Measurements from ENCODE around the gene SCYGR6.

Gene SCYGR6

DNA sequence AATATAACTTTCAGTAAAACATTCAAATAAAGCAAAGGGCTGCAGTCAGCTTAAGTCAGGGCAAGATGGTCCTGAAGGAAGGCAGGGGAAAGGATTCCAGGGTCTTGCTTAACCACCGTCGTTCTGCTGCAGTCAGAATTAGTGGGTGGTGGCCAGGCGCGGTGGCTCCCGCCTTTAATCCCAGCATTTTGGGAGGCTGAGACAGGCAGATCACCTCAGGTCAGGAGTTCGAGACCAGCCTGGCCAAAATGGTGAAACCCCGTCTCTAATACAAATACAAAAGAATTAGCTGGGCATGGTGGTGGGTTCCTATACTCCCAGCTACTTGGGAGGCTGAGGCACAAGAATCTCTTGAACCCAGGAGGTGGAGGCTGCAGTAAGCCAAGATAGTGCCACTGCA lies 13.6 kb downstream of the SCYGR6 start:
- Histone ChIP-seq H3K4me1 (ENCODE audit: control insufficient read depth, insufficient read depth, low read length) (no peaks in the 10 kb centered on the region), H3K27ac (ENCODE audit: extremely low read depth, low read depth, low read length) (no peak overlapping the region), H3K4me3 (ENCODE audit: low read depth, low read length) (no peak overlapping the region), H3K36me3 (ENCODE audit: control insufficient read depth in 2 of 2, insufficient read depth in 1 of 2, low read length in 2 of 2) (no peaks in the 10 kb centered on the region), H3K9me3 (ENCODE audit: control insufficient read depth, insufficient read depth, low read depth, low read length) (no peaks in the 10 kb centered on the region)
- ChIA-PET POLR2A (no interaction called here), CTCF (no interaction called here)
- no peak for TF ChIP-seq ZEB2 (tag by site-specific recombination; IDR thresholded peaks at IDR 0.05)
- TF ChIP-seq ZBTB8A (tag by site-specific recombination; IDR thresholded peaks at IDR 0.05), result no peak
- TF ChIP-seq REST (tag by site-specific recombination; IDR thresholded peaks at IDR 0.05), result no peak
- no peak for TF ChIP-seq ZNF175 (tag by site-specific recombination; IDR thresholded peaks at IDR 0.05)
- TF ChIP-seq, protein P1, sequence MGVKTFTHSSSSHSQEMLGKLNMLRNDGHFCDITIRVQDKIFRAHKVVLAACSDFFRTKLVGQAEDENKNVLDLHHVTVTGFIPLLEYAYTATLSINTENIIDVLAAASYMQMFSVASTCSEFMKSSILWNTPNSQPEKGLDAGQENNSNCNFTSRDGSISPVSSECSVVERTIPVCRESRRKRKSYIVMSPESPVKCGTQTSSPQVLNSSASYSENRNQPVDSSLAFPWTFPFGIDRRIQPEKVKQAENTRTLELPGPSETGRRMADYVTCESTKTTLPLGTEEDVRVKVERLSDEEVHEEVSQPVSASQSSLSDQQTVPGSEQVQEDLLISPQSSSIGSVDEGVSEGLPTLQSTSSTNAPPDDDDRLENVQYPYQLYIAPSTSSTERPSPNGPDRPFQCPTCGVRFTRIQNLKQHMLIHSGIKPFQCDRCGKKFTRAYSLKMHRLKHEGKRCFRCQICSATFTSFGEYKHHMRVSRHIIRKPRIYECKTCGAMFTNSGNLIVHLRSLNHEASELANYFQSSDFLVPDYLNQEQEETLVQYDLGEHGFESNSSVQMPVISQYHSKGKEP (tag by site-specific recombination; IDR thresholded peaks at IDR 0.05), result no peak
- no peak for TF ChIP-seq ZNF48 (tag by site-specific recombination; IDR thresholded peaks at IDR 0.05)
- TF ChIP-seq MEIS1 (CRISPR knock-in tag; IDR thresholded peaks at IDR 0.05; ENCODE audit: borderline replicate concordance), result no peak
- no peak for TF ChIP-seq ZSCAN4 (tag by site-specific recombination; IDR thresholded peaks at IDR 0.05)
- TF ChIP-seq, protein P2, sequence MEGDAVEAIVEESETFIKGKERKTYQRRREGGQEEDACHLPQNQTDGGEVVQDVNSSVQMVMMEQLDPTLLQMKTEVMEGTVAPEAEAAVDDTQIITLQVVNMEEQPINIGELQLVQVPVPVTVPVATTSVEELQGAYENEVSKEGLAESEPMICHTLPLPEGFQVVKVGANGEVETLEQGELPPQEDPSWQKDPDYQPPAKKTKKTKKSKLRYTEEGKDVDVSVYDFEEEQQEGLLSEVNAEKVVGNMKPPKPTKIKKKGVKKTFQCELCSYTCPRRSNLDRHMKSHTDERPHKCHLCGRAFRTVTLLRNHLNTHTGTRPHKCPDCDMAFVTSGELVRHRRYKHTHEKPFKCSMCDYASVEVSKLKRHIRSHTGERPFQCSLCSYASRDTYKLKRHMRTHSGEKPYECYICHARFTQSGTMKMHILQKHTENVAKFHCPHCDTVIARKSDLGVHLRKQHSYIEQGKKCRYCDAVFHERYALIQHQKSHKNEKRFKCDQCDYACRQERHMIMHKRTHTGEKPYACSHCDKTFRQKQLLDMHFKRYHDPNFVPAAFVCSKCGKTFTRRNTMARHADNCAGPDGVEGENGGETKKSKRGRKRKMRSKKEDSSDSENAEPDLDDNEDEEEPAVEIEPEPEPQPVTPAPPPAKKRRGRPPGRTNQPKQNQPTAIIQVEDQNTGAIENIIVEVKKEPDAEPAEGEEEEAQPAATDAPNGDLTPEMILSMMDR (tag by site-specific recombination; IDR thresholded peaks at IDR 0.05), result no peak

DNA sequence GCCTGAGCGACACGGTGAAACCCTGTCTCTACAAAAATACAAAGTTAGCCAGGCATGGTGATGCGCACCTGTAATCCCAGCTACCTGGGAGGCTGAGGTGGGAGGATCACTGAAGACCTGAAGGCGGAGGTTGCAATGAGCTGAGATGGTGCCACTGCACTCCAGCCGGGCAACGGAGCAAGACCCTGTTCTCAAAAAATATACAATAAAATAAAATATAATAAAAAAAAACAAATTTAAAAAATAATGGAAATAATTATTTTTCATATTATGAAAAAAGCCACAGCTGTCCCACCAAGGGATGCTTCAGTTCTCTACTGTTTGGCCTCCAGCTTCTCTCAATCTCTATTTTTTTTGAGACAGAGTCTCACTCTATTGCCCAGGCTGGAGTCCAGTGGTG lies 17.2 kb downstream of the SCYGR6 start:
- H3K36me3 ChIP-seq (ENCODE audit: control insufficient read depth in 2 of 2, insufficient read depth in 1 of 2, low read length in 2 of 2), result no peaks in the 10 kb centered on the region
- no peak overlapping the region for H3K27ac ChIP-seq (ENCODE audit: extremely low read depth, low read depth, low read length)
- no peaks in the 10 kb centered on the region for H3K9me3 ChIP-seq (ENCODE audit: control insufficient read depth, insufficient read depth, low read depth, low read length)
- H3K4me3 ChIP-seq (ENCODE audit: low read depth, low read length), result no peak overlapping the region
- H3K4me1 ChIP-seq (ENCODE audit: control insufficient read depth, insufficient read depth, low read length), result no peaks in the 10 kb centered on the region; the same call in 1 of the 2 replicates
- ChIA-PET CTCF (interaction anchor here (1.0 kb wide), 1 partner anchor 59 kb away, joined by 4 read pairs; no protein-coding TSS in a partner anchor), POLR2A (no interaction called here)
- TF ChIP-seq ZNF394 (tag by site-specific recombination; IDR thresholded peaks at IDR 0.05; ENCODE audit: borderline replicate concordance) (no peak), ZNF223 (tag by site-specific recombination; IDR thresholded peaks at IDR 0.05) (no peak), ZNF701 (tag by site-specific recombination; IDR thresholded peaks at IDR 0.05) (no peak), ZNF585B (tag by site-specific recombination; IDR thresholded peaks at IDR 0.05) (no peak), ZSCAN16 (tag by site-specific recombination; IDR thresholded peaks at IDR 0.05) (no peak), ZNF169 (tag by site-specific recombination; IDR thresholded peaks at IDR 0.05) (no peak), ZBTB1 (tag by site-specific recombination; IDR thresholded peaks at IDR 0.05) (no peak), PBX3 (CRISPR knock-in tag; IDR thresholded peaks at IDR 0.05) (no peak), ZSCAN18 (tag by site-specific recombination; IDR thresholded peaks at IDR 0.05) (no peak), ZNF214 (tag by site-specific recombination; IDR thresholded peaks at IDR 0.05; ENCODE audit: borderline replicate concordance) (no peak), GLI4 (tag by site-specific recombination; IDR thresholded peaks at IDR 0.05) (no peak), ZNF114 (tag by site-specific recombination; IDR thresholded peaks at IDR 0.05) (no peak), ZNF473 (tag by site-specific recombination; IDR thresholded peaks at IDR 0.05) (no peak), ZNF560 (tag by site-specific recombination; IDR thresholded peaks at IDR 0.05; ENCODE audit: borderline replicate concordance) (no peak)
- TF ChIP-seq, protein P3, sequence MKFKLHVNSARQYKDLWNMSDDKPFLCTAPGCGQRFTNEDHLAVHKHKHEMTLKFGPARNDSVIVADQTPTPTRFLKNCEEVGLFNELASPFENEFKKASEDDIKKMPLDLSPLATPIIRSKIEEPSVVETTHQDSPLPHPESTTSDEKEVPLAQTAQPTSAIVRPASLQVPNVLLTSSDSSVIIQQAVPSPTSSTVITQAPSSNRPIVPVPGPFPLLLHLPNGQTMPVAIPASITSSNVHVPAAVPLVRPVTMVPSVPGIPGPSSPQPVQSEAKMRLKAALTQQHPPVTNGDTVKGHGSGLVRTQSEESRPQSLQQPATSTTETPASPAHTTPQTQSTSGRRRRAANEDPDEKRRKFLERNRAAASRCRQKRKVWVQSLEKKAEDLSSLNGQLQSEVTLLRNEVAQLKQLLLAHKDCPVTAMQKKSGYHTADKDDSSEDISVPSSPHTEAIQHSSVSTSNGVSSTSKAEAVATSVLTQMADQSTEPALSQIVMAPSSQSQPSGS (tag by site-specific recombination; IDR thresholded peaks at IDR 0.05; ENCODE audit: low read depth), result no peak
